ENCODE measurements around the gene ADSS1. TPM values are rescaled to one million over a fixed set of nuclear protein-coding genes. Genes with fewer than 3 reads are reported as not detected.

Gene ADSS1
- total RNA-seq, 1 donor = 4.3 TPM

DNA sequence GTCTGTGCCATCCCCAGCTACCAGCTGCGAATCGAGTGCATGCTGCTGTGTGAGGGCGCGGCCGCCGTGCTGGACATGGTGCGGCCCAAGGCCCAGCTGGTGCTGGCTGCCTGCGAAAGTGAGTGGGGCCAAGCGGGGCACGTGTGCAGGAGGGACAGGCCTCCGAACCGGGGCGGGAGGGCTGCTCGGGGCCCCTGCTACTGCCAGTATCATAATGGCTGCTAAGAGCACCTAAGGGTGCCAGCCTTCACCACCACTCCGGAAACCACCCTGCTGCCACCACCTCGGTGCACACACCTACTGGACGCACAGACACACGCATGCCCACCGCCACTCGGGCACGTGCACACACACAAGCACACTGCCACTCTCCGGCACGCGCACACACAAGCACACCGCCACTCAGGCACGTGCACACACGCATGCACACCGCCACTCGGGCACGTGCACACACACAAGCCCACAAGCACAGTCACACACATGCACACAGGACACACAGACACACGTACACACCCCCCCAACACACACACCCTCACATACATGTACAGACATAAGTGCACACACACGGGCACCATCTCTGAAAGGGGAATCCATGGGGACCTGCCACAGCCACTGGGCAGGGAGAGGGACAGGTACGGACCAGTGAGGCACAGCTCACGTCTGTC is 13.8 kb upstream of the ADSS1 start:
- Histone ChIP-seq H2AFZ (ENCODE audit: low read length) (no peak overlapping the region), H3K9me3 (ENCODE audit: low read depth, low read length) (no peaks in the 10 kb centered on the region), H4K20me1 (ENCODE audit: insufficient read depth, low read length) (peaks cover 21% of the 10 kb centered on the region), H3K4me1 (ENCODE audit: insufficient read depth, low read length) (peaks cover 3% of the 10 kb centered on the region), H3K27ac (ENCODE audit: low read depth, low read length) (no peak overlapping the region), H3K36me3 (ENCODE audit: insufficient read depth, low read length) (peaks cover 56% of the 10 kb centered on the region), H3K4me3 (ENCODE audit: insufficient read depth, low read length) (no peak overlapping the region), H3K27me3 (ENCODE audit: insufficient read depth, low read length) (no peaks in the 10 kb centered on the region), H3K79me2 (ENCODE audit: insufficient read depth, low read length) (no peaks in the 10 kb centered on the region), H3K4me2 (ENCODE audit: insufficient read depth, low read length) (no peak overlapping the region)
- DNase-seq (ENCODE audit: insufficient read length, low spot score, missing footprints) = no peak
- TF ChIP-seq, protein P1, sequence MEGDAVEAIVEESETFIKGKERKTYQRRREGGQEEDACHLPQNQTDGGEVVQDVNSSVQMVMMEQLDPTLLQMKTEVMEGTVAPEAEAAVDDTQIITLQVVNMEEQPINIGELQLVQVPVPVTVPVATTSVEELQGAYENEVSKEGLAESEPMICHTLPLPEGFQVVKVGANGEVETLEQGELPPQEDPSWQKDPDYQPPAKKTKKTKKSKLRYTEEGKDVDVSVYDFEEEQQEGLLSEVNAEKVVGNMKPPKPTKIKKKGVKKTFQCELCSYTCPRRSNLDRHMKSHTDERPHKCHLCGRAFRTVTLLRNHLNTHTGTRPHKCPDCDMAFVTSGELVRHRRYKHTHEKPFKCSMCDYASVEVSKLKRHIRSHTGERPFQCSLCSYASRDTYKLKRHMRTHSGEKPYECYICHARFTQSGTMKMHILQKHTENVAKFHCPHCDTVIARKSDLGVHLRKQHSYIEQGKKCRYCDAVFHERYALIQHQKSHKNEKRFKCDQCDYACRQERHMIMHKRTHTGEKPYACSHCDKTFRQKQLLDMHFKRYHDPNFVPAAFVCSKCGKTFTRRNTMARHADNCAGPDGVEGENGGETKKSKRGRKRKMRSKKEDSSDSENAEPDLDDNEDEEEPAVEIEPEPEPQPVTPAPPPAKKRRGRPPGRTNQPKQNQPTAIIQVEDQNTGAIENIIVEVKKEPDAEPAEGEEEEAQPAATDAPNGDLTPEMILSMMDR (IDR thresholded peaks at IDR 0.05; ENCODE audit: extremely low read depth, low read depth, low read length) = no peak

DNA sequence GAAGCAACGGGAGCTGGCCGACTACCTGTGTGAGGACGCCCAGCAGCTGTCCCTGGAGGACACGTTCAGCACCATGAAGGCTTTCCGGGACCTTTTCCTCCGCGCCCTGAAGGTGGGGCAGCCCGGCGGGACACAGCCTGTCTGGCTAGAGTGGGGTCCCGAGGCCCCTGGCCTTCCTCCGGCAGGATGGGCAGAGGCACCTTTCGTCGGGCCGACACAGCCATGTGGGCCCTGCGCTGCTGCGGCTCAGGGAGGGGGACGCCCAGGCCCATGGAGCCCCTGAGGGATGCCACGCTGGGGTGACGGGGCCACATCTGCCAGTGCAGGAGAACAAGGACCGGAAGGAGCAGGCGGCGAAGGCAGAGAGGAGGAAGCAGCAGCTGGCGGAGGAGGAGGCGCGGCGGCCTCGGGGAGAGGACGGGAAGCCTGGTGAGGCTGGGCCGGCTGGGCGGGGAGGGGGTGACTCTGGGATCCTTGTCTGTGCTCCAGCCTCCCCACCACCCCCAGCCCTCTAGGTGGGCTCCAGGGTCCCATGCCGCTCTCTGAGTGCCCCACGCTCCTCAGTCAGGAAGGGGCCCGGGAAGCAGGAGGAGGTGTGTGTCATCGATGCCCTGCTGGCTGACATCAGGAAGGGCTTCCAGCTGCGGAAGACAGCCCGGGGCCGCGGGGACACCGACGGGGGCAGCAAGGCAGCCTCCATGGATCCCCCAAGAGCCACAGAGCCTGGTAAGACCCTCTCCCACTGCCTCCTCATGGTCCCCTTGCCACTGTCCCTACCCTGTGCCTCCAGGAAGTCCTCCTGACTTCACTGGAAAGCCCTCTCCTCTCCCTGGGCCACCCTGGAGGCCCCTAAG is 10.9 kb upstream of the ADSS1 start:
- TF ChIP-seq, protein P1 (IDR thresholded peaks at IDR 0.05; ENCODE audit: extremely low read depth, low read depth, low read length) = no peak
- H3K79me2 ChIP-seq (ENCODE audit: insufficient read depth, low read length) = no peaks in the 10 kb centered on the region
- no peaks in the 10 kb centered on the region for H3K9me3 ChIP-seq (ENCODE audit: low read depth, low read length)
- peaks cover 14% of the 10 kb centered on the region for H4K20me1 ChIP-seq (ENCODE audit: insufficient read depth, low read length)
- no peak for DNase-seq (ENCODE audit: insufficient read length, low spot score, missing footprints)
- no peak overlapping the region for H3K4me3 ChIP-seq (ENCODE audit: insufficient read depth, low read length)
- no peaks in the 10 kb centered on the region for H3K27me3 ChIP-seq (ENCODE audit: insufficient read depth, low read length)
- H3K4me1 ChIP-seq (ENCODE audit: insufficient read depth, low read length) = peaks cover 3% of the 10 kb centered on the region
- peaks cover 63% of the 10 kb centered on the region for H3K36me3 ChIP-seq (ENCODE audit: insufficient read depth, low read length)
- H3K27ac ChIP-seq (ENCODE audit: low read depth, low read length) = no peak overlapping the region
- H2AFZ ChIP-seq (ENCODE audit: low read length) = no peak overlapping the region
- no peak overlapping the region for H3K4me2 ChIP-seq (ENCODE audit: insufficient read depth, low read length)

DNA sequence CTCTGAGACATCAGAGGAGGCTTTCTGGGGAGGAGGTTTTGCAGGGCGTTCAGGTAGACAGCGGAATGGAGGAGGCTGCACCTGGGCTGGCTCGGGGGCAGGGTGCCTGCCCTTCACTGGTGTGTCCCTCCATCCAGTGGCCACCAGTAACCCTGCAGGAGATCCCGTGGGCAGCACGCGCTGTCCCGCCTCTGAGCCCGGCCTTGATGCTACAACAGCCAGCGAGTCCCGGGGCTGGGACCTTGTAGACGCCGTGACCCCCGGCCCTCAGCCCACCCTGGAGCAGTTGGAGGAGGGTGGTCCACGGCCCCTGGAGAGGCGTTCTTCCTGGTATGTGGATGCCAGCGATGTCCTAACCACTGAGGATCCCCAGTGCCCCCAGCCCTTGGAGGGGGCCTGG is 10.0 kb upstream of the ADSS1 start:
- no peaks in the 10 kb centered on the region for H3K9me3 ChIP-seq (ENCODE audit: low read depth, low read length)
- DNase-seq (ENCODE audit: insufficient read length, low spot score, missing footprints) = no peak
- no peaks in the 10 kb centered on the region for H3K4me1 ChIP-seq (ENCODE audit: insufficient read depth, low read length)
- H3K36me3 ChIP-seq (ENCODE audit: insufficient read depth, low read length) = peaks cover 63% of the 10 kb centered on the region
- H2AFZ ChIP-seq (ENCODE audit: low read length) = no peak overlapping the region
- no peaks in the 10 kb centered on the region for H3K27me3 ChIP-seq (ENCODE audit: insufficient read depth, low read length)
- no peaks in the 10 kb centered on the region for H3K79me2 ChIP-seq (ENCODE audit: insufficient read depth, low read length)
- H4K20me1 ChIP-seq (ENCODE audit: insufficient read depth, low read length) = peaks cover 6% of the 10 kb centered on the region
- no peak overlapping the region for H3K4me3 ChIP-seq (ENCODE audit: insufficient read depth, low read length)
- TF ChIP-seq, protein P1 (IDR thresholded peaks at IDR 0.05; ENCODE audit: extremely low read depth, low read depth, low read length) = no peak
- no peak overlapping the region for H3K4me2 ChIP-seq (ENCODE audit: insufficient read depth, low read length)
- no peak overlapping the region for H3K27ac ChIP-seq (ENCODE audit: low read depth, low read length)

DNA sequence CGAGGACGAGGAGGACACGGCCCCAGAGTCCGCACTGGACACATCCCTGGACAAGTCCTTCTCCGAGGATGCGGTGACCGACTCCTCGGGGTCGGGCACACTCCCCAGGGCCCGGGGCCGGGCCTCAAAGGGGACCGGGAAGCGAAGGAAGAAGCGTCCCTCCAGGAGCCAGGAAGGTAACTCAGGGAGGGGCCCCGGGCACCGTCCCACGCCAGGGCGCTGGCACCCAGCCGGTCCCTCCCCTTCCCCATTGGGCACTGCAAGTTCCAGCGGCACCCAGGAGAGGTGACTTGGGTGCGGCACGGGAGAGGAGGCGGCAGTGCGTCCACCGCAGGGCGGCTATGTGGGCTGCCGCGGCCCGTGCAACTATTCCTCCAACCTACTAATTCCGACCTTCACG is 9.3 kb upstream of the ADSS1 start:
- Histone ChIP-seq H2AFZ (ENCODE audit: low read length) (no peak overlapping the region), H3K79me2 (ENCODE audit: insufficient read depth, low read length) (no peaks in the 10 kb centered on the region), H3K4me2 (ENCODE audit: insufficient read depth, low read length) (no peak overlapping the region), H3K27me3 (ENCODE audit: insufficient read depth, low read length) (no peaks in the 10 kb centered on the region), H3K27ac (ENCODE audit: low read depth, low read length) (no peak overlapping the region), H3K36me3 (ENCODE audit: insufficient read depth, low read length) (peaks cover 60% of the 10 kb centered on the region), H3K4me1 (ENCODE audit: insufficient read depth, low read length) (no peaks in the 10 kb centered on the region), H3K9me3 (ENCODE audit: low read depth, low read length) (no peaks in the 10 kb centered on the region), H3K4me3 (ENCODE audit: insufficient read depth, low read length) (no peak overlapping the region), H4K20me1 (ENCODE audit: insufficient read depth, low read length) (peaks cover 2% of the 10 kb centered on the region)
- no peak for DNase-seq (ENCODE audit: insufficient read length, low spot score, missing footprints)
- TF ChIP-seq, protein P1 (IDR thresholded peaks at IDR 0.05; ENCODE audit: extremely low read depth, low read depth, low read length) = no peak
